Measurements from ENCODE around the gene SPNS3. TPM values are rescaled to one million over a fixed set of nuclear protein-coding genes. Genes with fewer than 3 reads are reported as not detected.

Gene SPNS3
- total and polyA plus RNA-seq, 2 donors from 2014 or later, result 1.4 to 3.7 TPM

GRCh38 chr17:4477255-4477791, 43.6 kb downstream of the SPNS3 start:
- TF ChIP-seq CTCF (IDR thresholded peaks at IDR 0.05; ENCODE audit: borderline replicate concordance, extremely low read depth, insufficient read depth), result no peak
- Histone ChIP-seq H3K9me3 (ENCODE audit: control insufficient read depth in 2 of 3, insufficient read depth in 1 of 3, low read length in 3 of 3) (no peaks in the 10 kb centered on the region), H3K4me1 (ENCODE audit: control insufficient read depth in 2 of 3, insufficient read depth in 2 of 3, low read depth in 1 of 3, low read length in 3 of 3) (peaks cover 0 to 38% (median 16%) of the 10 kb centered on the region in 3 donors), H3K4me3 (ENCODE audit: low read length in 3 of 3) (no peak overlapping the region), H3K27me3 (ENCODE audit: control insufficient read depth, insufficient read depth, low read length) (no peaks in the 10 kb centered on the region), H3K27ac (ENCODE audit: low read depth in 2 of 2, low read length in 2 of 2) (peak overlapping the region; percentile 59 to 86), H3K9ac (ENCODE audit: low read length in 3 of 3) (no peak overlapping the region), H3K36me3 (ENCODE audit: control insufficient read depth in 2 of 3, insufficient read depth in 3 of 3, low read length in 3 of 3) (no peaks in the 10 kb centered on the region)
- FAIRE-seq, result no peak
- intact Hi-C loops (cut with DNase I), result no loop called here
- peak in 4 of 5 donors; percentile 57 to 78 (median 66) for DNase-seq

GRCh38 chr17:4478318-4478830, 44.6 kb downstream of the SPNS3 start:
- peaks cover 0 to 43% (median 21%) of the 10 kb centered on the region in 3 donors for H3K4me1 ChIP-seq (ENCODE audit: control insufficient read depth in 2 of 3, insufficient read depth in 2 of 3, low read depth in 1 of 3, low read length in 3 of 3)
- no peak overlapping the region for H3K9ac ChIP-seq (ENCODE audit: low read length in 3 of 3)

GRCh38 chr17:4479340-4479981, 45.7 kb downstream of the SPNS3 start:
- Histone ChIP-seq H3K9me3 (ENCODE audit: control insufficient read depth in 2 of 3, insufficient read depth in 1 of 3, low read length in 3 of 3) (no peaks in the 10 kb centered on the region), H3K4me3 (ENCODE audit: low read length in 3 of 3) (no peak overlapping the region), H3K4me1 (ENCODE audit: control insufficient read depth in 2 of 3, insufficient read depth in 2 of 3, low read depth in 1 of 3, low read length in 3 of 3) (peaks cover 0 to 43% (median 21%) of the 10 kb centered on the region in 3 donors), H3K27ac (ENCODE audit: low read depth in 2 of 2, low read length in 2 of 2) (peak overlapping the region; percentile 64 to 79), H3K36me3 (ENCODE audit: control insufficient read depth in 2 of 3, insufficient read depth in 3 of 3, low read length in 3 of 3) (no peaks in the 10 kb centered on the region), H3K27me3 (ENCODE audit: control insufficient read depth, insufficient read depth, low read length) (no peaks in the 10 kb centered on the region), H3K9ac (ENCODE audit: low read length in 3 of 3) (no peak overlapping the region)
- no peak for FAIRE-seq
- peak in 1 of 5 donors; percentile 63 for DNase-seq
- no peak for TF ChIP-seq CTCF (IDR thresholded peaks at IDR 0.05; ENCODE audit: borderline replicate concordance, extremely low read depth, insufficient read depth)
- intact Hi-C loops (cut with DNase I), result no loop called here

More at GRCh38 chr17:4478318-4478830, 44.6 kb downstream of the SPNS3 start:
- FAIRE-seq (no peak), DNase-seq (peak in 1 of 5 donors; percentile 59)
- no peaks in the 10 kb centered on the region for H3K9me3 ChIP-seq (ENCODE audit: control insufficient read depth in 2 of 3, insufficient read depth in 1 of 3, low read length in 3 of 3)
- no peaks in the 10 kb centered on the region for H3K27me3 ChIP-seq (ENCODE audit: control insufficient read depth, insufficient read depth, low read length)
- intact Hi-C loops (cut with DNase I), result no loop called here
- no peak for TF ChIP-seq CTCF (IDR thresholded peaks at IDR 0.05; ENCODE audit: borderline replicate concordance, extremely low read depth, insufficient read depth)
- H3K27ac ChIP-seq (ENCODE audit: low read depth in 2 of 2, low read length in 2 of 2), result peak overlapping the region; percentile 63 to 69
- H3K4me3 ChIP-seq (ENCODE audit: low read length in 3 of 3), result no peak overlapping the region
- H3K36me3 ChIP-seq (ENCODE audit: control insufficient read depth in 2 of 3, insufficient read depth in 3 of 3, low read length in 3 of 3), result no peaks in the 10 kb centered on the region
